ENCODE results near the gene PCDHGA9.
"Not testable (repeated sequence)": the region's sequence is repeated elsewhere in the genome, so short reads cannot be mapped to it uniquely, and the experiment has no call there.

Gene PCDHGA9

DNA sequence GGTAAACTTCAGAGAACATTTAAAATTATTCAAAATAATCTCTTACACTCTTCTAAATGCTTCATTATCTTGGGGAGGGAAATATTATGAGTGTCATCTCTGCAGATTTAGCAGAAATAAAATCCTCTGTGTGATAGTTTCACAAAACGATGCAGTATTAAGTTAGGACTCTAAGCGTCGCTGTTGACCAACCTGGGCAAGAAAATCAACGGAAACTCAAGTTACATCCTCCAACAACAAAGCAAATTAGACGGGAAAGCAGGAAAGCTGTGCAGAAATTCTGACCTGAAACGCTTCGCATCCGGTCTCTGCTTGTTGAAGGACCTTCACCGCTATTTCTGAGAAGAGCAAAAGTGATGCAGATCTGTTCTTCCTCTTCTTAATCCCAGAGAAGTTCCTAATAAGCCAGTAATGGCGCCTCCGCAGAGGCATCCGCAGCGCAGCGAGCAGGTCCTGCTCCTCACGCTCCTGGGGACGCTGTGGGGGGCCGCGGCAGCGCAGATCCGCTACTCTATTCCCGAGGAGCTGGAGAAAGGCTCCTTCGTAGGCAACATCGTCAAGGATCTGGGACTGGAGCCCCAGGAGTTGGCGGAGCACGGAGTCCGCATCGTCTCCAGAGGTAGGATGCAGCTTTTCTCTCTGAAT lies 28.8 kb upstream of the PCDHGA9 start, which contains the start of gene PCDHGA6:
Gene PCDHGA6 (plus strand): TSS at position 219 of the 645 bp plus-strand sequence. CDS start 193 bp downstream, at position 412.
- no peak within 1 kb of the TSS for H3K27ac ChIP-seq
- no peak for DNase-seq (ENCODE audit: low spot score)
- peak within 1 kb of the TSS; percentile 49 for H3K4me3 ChIP-seq
- TF ChIP-seq, protein P1, sequence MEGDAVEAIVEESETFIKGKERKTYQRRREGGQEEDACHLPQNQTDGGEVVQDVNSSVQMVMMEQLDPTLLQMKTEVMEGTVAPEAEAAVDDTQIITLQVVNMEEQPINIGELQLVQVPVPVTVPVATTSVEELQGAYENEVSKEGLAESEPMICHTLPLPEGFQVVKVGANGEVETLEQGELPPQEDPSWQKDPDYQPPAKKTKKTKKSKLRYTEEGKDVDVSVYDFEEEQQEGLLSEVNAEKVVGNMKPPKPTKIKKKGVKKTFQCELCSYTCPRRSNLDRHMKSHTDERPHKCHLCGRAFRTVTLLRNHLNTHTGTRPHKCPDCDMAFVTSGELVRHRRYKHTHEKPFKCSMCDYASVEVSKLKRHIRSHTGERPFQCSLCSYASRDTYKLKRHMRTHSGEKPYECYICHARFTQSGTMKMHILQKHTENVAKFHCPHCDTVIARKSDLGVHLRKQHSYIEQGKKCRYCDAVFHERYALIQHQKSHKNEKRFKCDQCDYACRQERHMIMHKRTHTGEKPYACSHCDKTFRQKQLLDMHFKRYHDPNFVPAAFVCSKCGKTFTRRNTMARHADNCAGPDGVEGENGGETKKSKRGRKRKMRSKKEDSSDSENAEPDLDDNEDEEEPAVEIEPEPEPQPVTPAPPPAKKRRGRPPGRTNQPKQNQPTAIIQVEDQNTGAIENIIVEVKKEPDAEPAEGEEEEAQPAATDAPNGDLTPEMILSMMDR (IDR thresholded peaks at IDR 0.05): no peak

DNA sequence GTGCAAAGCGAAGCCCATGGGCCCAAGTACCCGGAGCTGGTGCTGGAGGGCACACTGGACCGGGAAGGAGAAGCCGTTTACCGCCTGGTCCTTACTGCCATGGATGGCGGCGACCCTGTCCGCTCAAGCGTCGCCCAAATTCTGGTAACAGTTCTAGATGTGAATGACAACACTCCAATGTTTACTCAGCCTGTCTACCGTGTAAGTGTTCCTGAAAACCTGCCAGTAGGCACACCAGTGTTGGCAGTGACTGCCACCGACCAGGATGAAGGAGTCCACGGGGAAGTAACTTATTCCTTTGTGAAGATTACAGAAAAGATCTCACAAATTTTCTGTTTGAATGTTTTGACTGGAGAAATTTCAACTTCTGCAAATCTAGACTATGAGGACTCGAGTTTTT lies 28.0 kb upstream of the PCDHGA9 start:
- Histone ChIP-seq H3K27ac (no peak overlapping the region), H3K4me3 (peak overlapping the region; percentile 49)
- no peak for DNase-seq (ENCODE audit: low spot score)
- TF ChIP-seq, protein P1 (IDR thresholded peaks at IDR 0.05): no peak

- H3K27ac ChIP-seq; DNase-seq (ENCODE audit: low spot score): not testable (repeated sequence)
- peak overlapping the region; percentile 12 for H3K4me3 ChIP-seq
Measured at GRCh38 chr5:141375444-141376155, 27.0 kb upstream of the PCDHGA9 start.

GRCh38 chr5:141382469-141383294 lies 19.9 kb upstream of the PCDHGA9 start, which contains the start of gene PCDHGA7:
PCDHGA7 (plus strand) TSS chr5:141382742; CDS start chr5:141382900, 158 bp downstream.
- Histone ChIP-seq H3K27ac (no peak within 1 kb of the TSS), H3K4me3 (peak within 1 kb of the TSS; percentile 50)
- TF ChIP-seq, protein P1 (IDR thresholded peaks at IDR 0.05): no peak
- no peak for DNase-seq (ENCODE audit: low spot score)

DNA sequence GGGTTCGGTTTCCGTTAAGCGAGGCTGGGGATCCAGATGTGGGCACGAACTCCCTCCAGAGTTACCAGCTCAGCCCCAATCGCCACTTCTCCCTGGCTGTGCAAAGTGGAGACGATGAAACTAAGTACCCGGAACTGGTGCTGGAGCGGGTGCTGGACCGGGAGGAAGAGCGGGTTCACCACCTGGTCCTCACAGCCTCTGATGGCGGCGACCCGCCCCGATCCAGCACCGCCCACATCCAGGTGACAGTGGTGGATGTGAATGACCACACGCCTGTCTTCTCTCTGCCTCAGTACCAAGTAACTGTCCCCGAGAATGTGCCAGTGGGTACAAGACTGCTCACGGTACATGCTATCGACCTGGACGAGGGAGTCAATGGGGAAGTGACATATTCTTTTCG lies 19.2 kb upstream of the PCDHGA9 start:
- DNase-seq (ENCODE audit: low spot score): no peak
- TF ChIP-seq, protein P1 (IDR thresholded peaks at IDR 0.05): no peak
- no peak overlapping the region for H3K27ac ChIP-seq
- peak overlapping the region; percentile 50 for H3K4me3 ChIP-seq

DNA sequence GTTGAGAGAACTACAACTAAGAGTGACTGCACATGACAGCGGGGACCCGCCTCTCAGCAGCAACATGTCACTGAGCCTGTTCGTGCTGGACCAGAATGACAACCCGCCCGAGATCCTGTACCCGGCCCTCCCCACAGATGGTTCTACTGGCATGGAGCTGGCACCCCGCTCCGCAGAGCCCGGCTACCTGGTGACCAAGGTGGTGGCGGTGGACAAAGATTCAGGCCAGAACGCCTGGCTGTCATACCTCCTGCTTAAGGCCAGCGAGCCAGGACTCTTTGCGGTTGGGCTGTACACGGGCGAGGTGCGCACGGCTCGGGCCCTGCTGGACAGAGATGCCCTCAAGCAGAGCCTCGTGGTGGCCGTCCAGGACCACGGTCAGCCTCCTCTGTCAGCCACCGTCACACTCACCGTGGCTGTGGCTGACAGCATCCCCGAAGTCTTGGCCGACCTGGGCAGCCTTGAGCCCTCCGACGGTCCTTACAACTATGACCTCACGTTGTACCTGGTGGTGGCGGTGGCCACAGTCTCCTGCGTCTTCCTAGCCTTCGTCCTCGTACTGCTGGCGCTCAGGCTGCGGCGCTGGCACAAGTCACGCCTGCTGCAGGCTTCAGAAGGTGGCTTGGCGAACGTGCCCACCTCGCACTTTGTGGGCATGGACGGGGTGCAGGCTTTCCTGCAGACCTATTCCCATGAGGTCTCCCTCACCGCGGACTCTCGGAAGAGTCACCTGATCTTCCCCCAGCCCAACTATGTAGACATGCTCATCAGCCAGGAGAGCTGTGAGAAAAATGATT lies 17.9 kb upstream of the PCDHGA9 start:
- H3K4me3 ChIP-seq: peak overlapping the region; percentile 25
- TF ChIP-seq, protein P1 (IDR thresholded peaks at IDR 0.05): no peak
- no peak overlapping the region for H3K27ac ChIP-seq
- no peak for DNase-seq (ENCODE audit: low spot score)

DNA sequence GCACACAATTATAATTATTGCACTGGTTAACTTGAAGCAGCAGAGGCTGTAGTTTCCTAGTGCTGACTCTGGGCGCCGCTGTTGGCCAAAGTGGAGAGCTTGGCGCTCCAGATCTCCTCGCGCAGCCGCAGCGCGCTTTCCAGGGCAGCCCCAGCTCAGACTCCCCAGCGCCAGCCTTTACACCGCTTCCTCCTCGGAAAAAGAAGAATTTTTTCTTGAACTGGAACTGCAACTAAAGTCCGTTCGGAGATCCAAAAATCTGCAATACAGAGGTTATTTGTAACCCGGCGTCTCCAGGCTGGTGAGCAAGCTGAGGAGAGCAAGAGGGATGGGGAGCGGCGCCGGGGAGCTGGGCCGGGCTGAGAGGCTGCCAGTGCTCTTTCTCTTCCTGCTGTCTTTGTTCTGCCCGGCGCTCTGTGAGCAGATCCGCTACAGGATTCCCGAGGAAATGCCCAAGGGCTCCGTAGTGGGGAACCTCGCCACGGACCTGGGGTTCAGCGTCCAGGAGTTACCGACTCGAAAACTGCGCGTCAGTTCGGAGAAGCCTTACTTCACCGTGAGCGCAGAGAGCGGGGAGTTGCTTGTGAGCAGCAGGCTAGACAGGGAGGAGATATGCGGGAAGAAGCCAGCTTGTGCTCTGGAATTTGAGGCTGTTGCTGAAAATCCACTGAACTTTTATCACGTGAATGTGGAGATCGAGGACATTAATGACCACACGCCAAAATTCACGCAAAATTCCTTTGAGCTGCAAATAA lies 14.8 kb upstream of the PCDHGA9 start, which contains the start of gene PCDHGB4:
Gene PCDHGB4 (plus strand): TSS at position 142 of the 755 bp plus-strand sequence. CDS start 187 bp downstream, at position 329.
- H3K4me3 ChIP-seq: peak within 1 kb of the TSS; percentile 48
- not testable (repeated sequence) for H3K27ac ChIP-seq; DNase-seq (ENCODE audit: low spot score)

All from coronary artery (tissue), 2 donors.